Osteocyte (in vitro differentiated cells): ENCODE data around the gene HECW1. TPM values are rescaled to one million over a fixed set of nuclear protein-coding genes. Genes with fewer than 3 reads are reported as not detected.

Source experiments
- DNase-seq: peaks from one replicate; pipeline ENCODE4 v3.0.0; 2021; ENCODE audit warnings: mixed read lengths; ENCODE audit not compliant: unreplicated experiment; ENCODE audit errors: extremely low spot score
- H3K27ac Mint-ChIP-seq: one replicate; pipeline ENCODE4 v1.8.0; 2021; ENCODE audit warnings: mild to moderate bottlenecking, mixed read lengths; ENCODE audit not compliant: unreplicated experiment
- H3K27me3 Mint-ChIP-seq: one replicate; pipeline ENCODE4 v1.8.0; 2021; ENCODE audit warnings: mixed read lengths; ENCODE audit not compliant: unreplicated experiment
- H3K36me3 Mint-ChIP-seq: one replicate; pipeline ENCODE4 v1.8.0; 2021; ENCODE audit warnings: mixed read lengths; ENCODE audit not compliant: unreplicated experiment
- H3K4me1 Mint-ChIP-seq: one replicate; pipeline ENCODE4 v1.8.0; 2021; ENCODE audit warnings: mixed read lengths; ENCODE audit not compliant: unreplicated experiment
- H3K4me3 Mint-ChIP-seq: one replicate; pipeline ENCODE4 v1.8.0; 2021; ENCODE audit warnings: mild to moderate bottlenecking, moderate library complexity, mixed read lengths; ENCODE audit not compliant: unreplicated experiment
- H3K9me3 Mint-ChIP-seq: one replicate; pipeline ENCODE4 v1.8.0; 2021; ENCODE audit warnings: mixed read lengths; ENCODE audit not compliant: unreplicated experiment
- CTCF ChIP-seq: fragments of 200-600 bp; sonication (generic); IDR thresholded peaks from 2 replicates; pipeline ENCODE4 v1.5.0; 2021; ENCODE audit warnings: antibody characterized with exemption, mild to moderate bottlenecking, moderate library complexity
- total RNA-seq: library from RNA; stranded (reverse); gene quantifications from 2 replicates; pipeline ENCODE4 v1.2.1, GENCODE V29; 2021

The HECW1 gene
- total RNA-seq, 1 donor from 2014 or later = 0.16 TPM

DNA sequence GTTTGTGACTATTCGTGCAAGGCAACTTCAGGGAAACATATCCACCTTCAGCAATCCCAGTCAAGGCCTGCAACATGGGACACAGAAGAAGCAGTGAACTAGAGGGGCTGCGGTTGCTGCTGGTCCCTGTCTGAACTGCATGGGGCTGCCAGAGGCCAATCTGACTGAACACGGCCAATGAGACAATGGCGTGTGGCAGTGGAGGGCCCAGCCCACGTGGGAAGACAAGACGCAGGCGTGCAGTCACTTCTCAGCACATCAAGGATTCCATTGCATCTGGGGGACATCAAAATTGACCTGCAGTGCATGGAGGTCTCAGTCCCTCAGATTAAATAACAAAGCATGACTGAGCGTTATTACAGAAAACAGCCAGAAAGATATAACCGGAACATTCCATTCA, 215.9 kb downstream of the HECW1 start:
- DNase-seq = no peak
- no peak for TF ChIP-seq CTCF
- H3K4me3 Mint-ChIP-seq = no peak overlapping the region
- H3K9me3 Mint-ChIP-seq = no peaks in the 10 kb centered on the region
- H3K4me1 Mint-ChIP-seq = peaks cover 2% of the 10 kb centered on the region
- no peak overlapping the region for H3K27ac Mint-ChIP-seq
- H3K27me3 Mint-ChIP-seq = peaks cover 22% of the 10 kb centered on the region
- H3K36me3 Mint-ChIP-seq = no peaks in the 10 kb centered on the region

DNA sequence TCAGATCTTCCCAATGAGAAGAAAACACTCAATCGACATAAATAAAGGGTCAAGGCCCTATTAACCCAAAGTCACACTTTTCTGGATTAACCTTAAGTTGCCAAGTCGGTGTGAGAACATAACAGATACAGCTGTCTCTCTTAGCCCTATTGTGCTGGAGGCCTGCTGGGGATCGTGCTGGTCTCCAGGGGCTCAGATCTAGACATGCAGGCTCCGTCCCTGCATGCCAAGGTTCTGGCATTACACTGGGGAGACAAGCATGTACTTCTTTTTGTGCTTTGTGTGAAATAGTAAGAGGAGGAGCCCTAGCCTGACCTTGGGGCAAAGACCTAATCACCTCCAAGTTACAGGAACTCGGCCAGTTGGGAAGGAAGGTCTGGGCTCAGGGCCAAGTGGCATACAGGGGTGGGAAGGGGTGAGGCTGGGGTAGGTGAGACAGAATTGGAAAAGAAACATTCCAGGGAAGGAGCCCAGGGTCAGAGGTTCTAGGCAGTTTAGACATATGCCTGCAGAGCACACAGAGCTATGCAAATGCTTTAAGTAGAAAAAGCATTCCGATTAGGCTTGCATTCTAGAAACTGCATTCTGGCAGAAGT, 216.4 kb downstream of the HECW1 start:
- H3K36me3 Mint-ChIP-seq = no peaks in the 10 kb centered on the region
- no peak overlapping the region for H3K27ac Mint-ChIP-seq
- no peaks in the 10 kb centered on the region for H3K9me3 Mint-ChIP-seq
- H3K4me3 Mint-ChIP-seq = no peak overlapping the region
- no peak for TF ChIP-seq CTCF
- peaks cover 2% of the 10 kb centered on the region for H3K4me1 Mint-ChIP-seq
- DNase-seq = no peak
- peaks cover 24% of the 10 kb centered on the region for H3K27me3 Mint-ChIP-seq

DNA sequence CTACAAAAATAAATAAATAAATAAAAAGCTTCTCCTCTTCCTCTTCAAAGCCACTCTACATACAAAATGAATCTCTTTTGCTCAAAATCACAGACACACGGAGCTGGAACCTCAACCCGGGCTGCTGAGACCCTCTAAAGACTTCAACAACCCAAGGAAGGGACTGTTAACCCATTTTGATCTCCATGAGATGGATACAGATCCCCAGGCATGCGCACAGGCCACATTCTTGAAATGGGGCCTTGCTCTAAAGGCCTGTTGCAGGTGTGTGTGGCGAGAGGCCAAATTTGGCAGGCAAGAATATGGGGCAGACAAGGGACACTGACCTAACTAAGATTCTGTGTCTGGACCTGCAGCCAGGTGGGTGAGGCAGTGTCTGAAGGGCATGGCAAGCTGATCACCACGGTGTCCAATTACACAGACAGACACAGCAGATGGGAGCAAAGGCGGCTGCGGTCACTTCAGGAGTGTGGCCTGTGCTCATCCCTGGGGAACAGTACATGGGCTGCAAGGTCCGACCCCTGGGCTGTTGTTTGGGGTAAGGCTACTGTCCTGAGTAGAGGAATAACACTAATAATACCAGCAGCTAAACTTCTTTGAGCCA, 219.8 kb downstream of the HECW1 start:
- peaks cover 42% of the 10 kb centered on the region for H3K27me3 Mint-ChIP-seq
- H3K9me3 Mint-ChIP-seq = no peaks in the 10 kb centered on the region
- H3K4me1 Mint-ChIP-seq = peaks cover 2% of the 10 kb centered on the region
- TF ChIP-seq CTCF = no peak
- no peaks in the 10 kb centered on the region for H3K36me3 Mint-ChIP-seq
- no peak for DNase-seq
- no peak overlapping the region for H3K27ac Mint-ChIP-seq
- no peak overlapping the region for H3K4me3 Mint-ChIP-seq

GRCh38 chr7:43337191-43337590, 224.7 kb downstream of the HECW1 start:
- Mint-ChIP-seq H3K36me3 (no peaks in the 10 kb centered on the region), H3K4me1 (no peaks in the 10 kb centered on the region), H3K4me3 (no peak overlapping the region), H3K27ac (no peak overlapping the region), H3K9me3 (no peaks in the 10 kb centered on the region), H3K27me3 (peaks cover 54% of the 10 kb centered on the region)
- TF ChIP-seq CTCF = no peak
- DNase-seq = no peak

- Mint-ChIP-seq H3K4me3 (no peak overlapping the region), H3K36me3 (no peaks in the 10 kb centered on the region), H3K4me1 (no peaks in the 10 kb centered on the region), H3K27ac (no peak overlapping the region), H3K9me3 (no peaks in the 10 kb centered on the region), H3K27me3 (peaks cover 60% of the 10 kb centered on the region)
- no peak for TF ChIP-seq CTCF
- DNase-seq = no peak
Observed at GRCh38 chr7:43337811-43338210, 225.4 kb downstream of the HECW1 start.
